Islet precursor cell (in vitro differentiated cells): Measurements from ENCODE around the gene XYLB.

Experiments
- DNase-seq: peaks from one replicate; pipeline ENCODE4 v3.0.0-alpha.2; 2018

XYLB gene

GRCh38 chr3:38325256-38325655 lies 21.3 kb upstream of the XYLB start:
- peak; percentile 29 for DNase-seq

- peak; percentile 54 for DNase-seq
These were observed 19.1 kb upstream of the XYLB start for GRCh38 chr3:38327335-38328009.

- no peak for DNase-seq
These were observed 15.1 kb upstream of the XYLB start for GRCh38 chr3:38331257-38332022.

- DNase-seq, result no peak
These were observed 14.4 kb upstream of the XYLB start for GRCh38 chr3:38332201-38332600.

- DNase-seq, result no peak
These were observed 12.2 kb upstream of the XYLB start for GRCh38 chr3:38334142-38335055.

GRCh38 chr3:38335263-38335662 lies 11.3 kb upstream of the XYLB start:
- DNase-seq, result no peak

GRCh38 chr3:38337703-38338102 lies 8.9 kb upstream of the XYLB start:
- DNase-seq, result no peak

GRCh38 chr3:38343797-38344594 lies 2.6 kb upstream of the XYLB start:
- DNase-seq, result no peak

GRCh38 chr3:38345879-38346586 lies 552 bp upstream of the XYLB start:
- DNase-seq, result no peak

GRCh38 chr3:38347421-38348200 lies 1.0 kb downstream of the XYLB start:
- DNase-seq, result no peak

GRCh38 chr3:38348903-38349302 lies 2.3 kb downstream of the XYLB start:
- DNase-seq, result no peak

GRCh38 chr3:38349684-38350359 lies 3.2 kb downstream of the XYLB start:
- DNase-seq, result no peak

- DNase-seq, result no peak
These were observed 6.6 kb downstream of the XYLB start for GRCh38 chr3:38353151-38353550.

- DNase-seq, result no peak
These were observed 8.2 kb downstream of the XYLB start for GRCh38 chr3:38354588-38355330.

- no peak for DNase-seq
These were observed 12.5 kb downstream of the XYLB start for GRCh38 chr3:38359038-38359437.

GRCh38 chr3:38360345-38360744 lies 13.8 kb downstream of the XYLB start:
- no peak for DNase-seq

GRCh38 chr3:38361496-38361895 lies 14.9 kb downstream of the XYLB start:
- no peak for DNase-seq

- no peak for DNase-seq
These were observed 16.2 kb downstream of the XYLB start for GRCh38 chr3:38362825-38363224.

GRCh38 chr3:38364721-38365400 lies 18.3 kb downstream of the XYLB start:
- no peak for DNase-seq
